ENCODE measurements around the gene TATDN2.
A peak's percentile ranks its signal among the peaks of the same experiment; 100 is the strongest.

Gene TATDN2

DNA sequence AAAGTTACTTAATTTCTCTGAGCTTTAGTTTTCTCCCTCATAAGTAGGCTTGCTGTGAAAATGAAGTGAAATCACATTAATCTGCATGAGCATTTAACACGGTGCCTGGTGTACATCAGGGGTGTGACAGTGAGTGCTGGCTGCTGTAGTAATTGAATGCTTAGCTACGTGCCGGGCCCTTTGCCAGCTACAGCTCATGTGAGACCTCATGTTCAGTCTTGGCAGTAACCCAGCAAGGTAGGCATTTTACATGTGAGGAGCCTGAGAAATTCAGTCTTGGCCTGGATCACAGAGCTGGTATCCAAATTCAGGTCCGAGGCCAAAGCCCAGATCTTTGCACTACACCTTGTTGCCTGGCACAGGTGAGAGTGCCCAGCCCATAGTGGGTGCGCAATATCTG is 35.4 kb downstream of the TATDN2 start:
- no peak overlapping the region for H3K27ac ChIP-seq (ENCODE audit: low read length)

DNA sequence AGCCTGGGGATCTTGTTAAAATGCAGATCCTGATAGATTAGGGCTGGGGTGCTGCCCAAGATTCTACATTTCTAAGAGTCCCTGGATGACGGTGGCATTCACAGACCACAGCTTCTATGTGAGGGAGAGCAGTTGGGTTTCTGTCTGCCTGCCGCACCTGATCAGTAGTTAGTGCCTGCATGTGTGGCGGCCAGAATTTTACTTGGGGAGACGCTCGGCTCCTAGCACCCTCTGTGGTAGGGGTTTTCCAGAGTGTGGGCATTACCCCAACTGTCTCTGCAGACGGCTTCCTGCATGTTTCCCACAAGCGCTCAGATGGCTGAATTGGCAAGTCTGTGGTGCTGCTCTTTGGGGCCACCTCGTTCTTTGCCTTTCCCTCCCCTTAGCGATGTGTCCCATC is 36.2 kb downstream of the TATDN2 start:
- Histone ChIP-seq H3K27me3 (ENCODE audit: control insufficient read depth in 1 of 2, insufficient read depth in 2 of 2, low read length in 2 of 2) (no peaks in the 10 kb centered on the region), H3K27ac (ENCODE audit: low read length) (no peak overlapping the region), H3K4me3 (ENCODE audit: low read length in 2 of 2) (no peak overlapping the region), H3K4me1 (ENCODE audit: control insufficient read depth, insufficient read depth, low read length) (peaks cover 5% of the 10 kb centered on the region), H3K9me3 (ENCODE audit: control insufficient read depth in 2 of 2, low read length in 2 of 2) (no peaks in the 10 kb centered on the region), H3K36me3 (ENCODE audit: control insufficient read depth in 2 of 2, insufficient read depth in 2 of 2, low read length in 2 of 2) (peaks cover 25 to 38% of the 10 kb centered on the region in 2 donors), H3K9ac (ENCODE audit: low read length in 2 of 2) (no peak overlapping the region)

More for the DNA sequence above, 35.4 kb downstream of the TATDN2 start:
- Histone ChIP-seq H3K4me1 (ENCODE audit: control insufficient read depth, insufficient read depth, low read length) (peaks cover 5% of the 10 kb centered on the region), H3K4me3 (ENCODE audit: low read length in 2 of 2) (no peak overlapping the region), H3K36me3 (ENCODE audit: control insufficient read depth in 2 of 2, insufficient read depth in 2 of 2, low read length in 2 of 2) (peaks cover 31 to 38% of the 10 kb centered on the region in 2 donors), H3K9me3 (ENCODE audit: control insufficient read depth in 2 of 2, low read length in 2 of 2) (no peaks in the 10 kb centered on the region), H3K9ac (ENCODE audit: low read length in 2 of 2) (peak overlapping the region in 1 of 2 donors; percentile 36), H3K27me3 (ENCODE audit: control insufficient read depth in 1 of 2, insufficient read depth in 2 of 2, low read length in 2 of 2) (no peaks in the 10 kb centered on the region)

- Histone ChIP-seq H3K36me3 (ENCODE audit: control insufficient read depth in 2 of 2, insufficient read depth in 2 of 2, low read length in 2 of 2) (peaks cover 21 to 35% of the 10 kb centered on the region in 2 donors), H3K9ac (ENCODE audit: low read length in 2 of 2) (no peak overlapping the region), H3K4me1 (ENCODE audit: control insufficient read depth, insufficient read depth, low read length) (peaks cover 5% of the 10 kb centered on the region), H3K9me3 (ENCODE audit: control insufficient read depth in 2 of 2, low read length in 2 of 2) (no peaks in the 10 kb centered on the region), H3K27me3 (ENCODE audit: control insufficient read depth in 1 of 2, insufficient read depth in 2 of 2, low read length in 2 of 2) (no peaks in the 10 kb centered on the region), H3K27ac (ENCODE audit: low read length) (no peak overlapping the region), H3K4me3 (ENCODE audit: low read length in 2 of 2) (no peak overlapping the region)
These were observed 37.2 kb downstream of the TATDN2 start for GRCh38 chr3:10285272-10286132.

DNA sequence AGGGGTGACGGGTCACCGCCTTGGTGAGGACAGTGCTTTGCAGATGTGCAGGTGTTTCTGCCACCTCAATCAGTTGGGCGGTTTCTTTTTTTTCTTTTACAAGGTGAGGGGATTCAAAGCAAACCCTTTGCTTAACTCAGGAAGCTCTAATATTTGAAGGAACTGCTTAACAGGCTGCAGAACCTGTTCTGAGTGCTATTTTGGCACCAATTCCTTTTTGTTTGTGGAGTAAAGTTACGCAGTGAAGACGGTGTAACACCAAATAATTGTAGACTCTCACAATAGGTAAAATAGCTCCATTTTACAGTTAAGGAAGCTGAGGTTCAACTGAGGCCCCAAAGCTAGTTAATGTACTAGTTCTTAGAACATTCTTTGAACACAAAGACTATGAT is 37.9 kb downstream of the TATDN2 start:
- H3K27me3 ChIP-seq (ENCODE audit: control insufficient read depth in 1 of 2, insufficient read depth in 2 of 2, low read length in 2 of 2) = no peaks in the 10 kb centered on the region
- no peak overlapping the region for H3K27ac ChIP-seq (ENCODE audit: low read length)
- H3K9me3 ChIP-seq (ENCODE audit: control insufficient read depth in 2 of 2, low read length in 2 of 2) = no peaks in the 10 kb centered on the region
- no peak overlapping the region for H3K9ac ChIP-seq (ENCODE audit: low read length in 2 of 2)
- H3K4me1 ChIP-seq (ENCODE audit: control insufficient read depth, insufficient read depth, low read length) = peaks cover 5% of the 10 kb centered on the region
- peaks cover 16 to 33% of the 10 kb centered on the region in 2 donors for H3K36me3 ChIP-seq (ENCODE audit: control insufficient read depth in 2 of 2, insufficient read depth in 2 of 2, low read length in 2 of 2)
- no peak overlapping the region for H3K4me3 ChIP-seq (ENCODE audit: low read length in 2 of 2)

GRCh38 chr3:10286596-10287295 is 38.5 kb downstream of the TATDN2 start:
- no peaks in the 10 kb centered on the region for H3K9me3 ChIP-seq (ENCODE audit: control insufficient read depth in 2 of 2, low read length in 2 of 2)
- H3K9ac ChIP-seq (ENCODE audit: low read length in 2 of 2) = no peak overlapping the region
- H3K4me1 ChIP-seq (ENCODE audit: control insufficient read depth, insufficient read depth, low read length) = peaks cover 5% of the 10 kb centered on the region
- peaks cover 16 to 33% of the 10 kb centered on the region in 2 donors for H3K36me3 ChIP-seq (ENCODE audit: control insufficient read depth in 2 of 2, insufficient read depth in 2 of 2, low read length in 2 of 2)
- no peak overlapping the region for H3K4me3 ChIP-seq (ENCODE audit: low read length in 2 of 2)
- no peak overlapping the region for H3K27ac ChIP-seq (ENCODE audit: low read length)
- no peaks in the 10 kb centered on the region for H3K27me3 ChIP-seq (ENCODE audit: control insufficient read depth in 1 of 2, insufficient read depth in 2 of 2, low read length in 2 of 2)

- Histone ChIP-seq H3K4me3 (ENCODE audit: low read length in 2 of 2) (no peak overlapping the region), H3K9ac (ENCODE audit: low read length in 2 of 2) (no peak overlapping the region), H3K27ac (ENCODE audit: low read length) (no peak overlapping the region), H3K4me1 (ENCODE audit: control insufficient read depth, insufficient read depth, low read length) (peaks cover 5% of the 10 kb centered on the region), H3K27me3 (ENCODE audit: control insufficient read depth in 1 of 2, insufficient read depth in 2 of 2, low read length in 2 of 2) (no peaks in the 10 kb centered on the region), H3K9me3 (ENCODE audit: control insufficient read depth in 2 of 2, low read length in 2 of 2) (no peaks in the 10 kb centered on the region), H3K36me3 (ENCODE audit: control insufficient read depth in 2 of 2, insufficient read depth in 2 of 2, low read length in 2 of 2) (peaks cover 15 to 34% of the 10 kb centered on the region in 2 donors)
These were observed 39.8 kb downstream of the TATDN2 start for GRCh38 chr3:10287936-10288574.

- Histone ChIP-seq H3K27ac (ENCODE audit: low read length) (no peak overlapping the region), H3K9ac (ENCODE audit: low read length in 2 of 2) (no peak overlapping the region), H3K36me3 (ENCODE audit: control insufficient read depth in 2 of 2, insufficient read depth in 2 of 2, low read length in 2 of 2) (peaks cover 13 to 31% of the 10 kb centered on the region in 2 donors), H3K4me3 (ENCODE audit: low read length in 2 of 2) (no peak overlapping the region), H3K4me1 (ENCODE audit: control insufficient read depth, insufficient read depth, low read length) (peaks cover 3% of the 10 kb centered on the region), H3K9me3 (ENCODE audit: control insufficient read depth in 2 of 2, low read length in 2 of 2) (no peaks in the 10 kb centered on the region), H3K27me3 (ENCODE audit: control insufficient read depth in 1 of 2, insufficient read depth in 2 of 2, low read length in 2 of 2) (no peaks in the 10 kb centered on the region)
These were observed 40.3 kb downstream of the TATDN2 start for GRCh38 chr3:10288575-10288960.

- H3K27me3 ChIP-seq (ENCODE audit: control insufficient read depth in 1 of 2, insufficient read depth in 2 of 2, low read length in 2 of 2) = no peaks in the 10 kb centered on the region
- H3K4me1 ChIP-seq (ENCODE audit: control insufficient read depth, insufficient read depth, low read length) = no peaks in the 10 kb centered on the region
- peaks cover 16 to 33% of the 10 kb centered on the region in 2 donors for H3K36me3 ChIP-seq (ENCODE audit: control insufficient read depth in 2 of 2, insufficient read depth in 2 of 2, low read length in 2 of 2)
- no peak overlapping the region for H3K9ac ChIP-seq (ENCODE audit: low read length in 2 of 2)
- H3K9me3 ChIP-seq (ENCODE audit: control insufficient read depth in 2 of 2, low read length in 2 of 2) = no peaks in the 10 kb centered on the region
- no peak overlapping the region for H3K4me3 ChIP-seq (ENCODE audit: low read length in 2 of 2)
- H3K27ac ChIP-seq (ENCODE audit: low read length) = no peak overlapping the region
These were observed 40.8 kb downstream of the TATDN2 start for GRCh38 chr3:10289077-10289476.

DNA sequence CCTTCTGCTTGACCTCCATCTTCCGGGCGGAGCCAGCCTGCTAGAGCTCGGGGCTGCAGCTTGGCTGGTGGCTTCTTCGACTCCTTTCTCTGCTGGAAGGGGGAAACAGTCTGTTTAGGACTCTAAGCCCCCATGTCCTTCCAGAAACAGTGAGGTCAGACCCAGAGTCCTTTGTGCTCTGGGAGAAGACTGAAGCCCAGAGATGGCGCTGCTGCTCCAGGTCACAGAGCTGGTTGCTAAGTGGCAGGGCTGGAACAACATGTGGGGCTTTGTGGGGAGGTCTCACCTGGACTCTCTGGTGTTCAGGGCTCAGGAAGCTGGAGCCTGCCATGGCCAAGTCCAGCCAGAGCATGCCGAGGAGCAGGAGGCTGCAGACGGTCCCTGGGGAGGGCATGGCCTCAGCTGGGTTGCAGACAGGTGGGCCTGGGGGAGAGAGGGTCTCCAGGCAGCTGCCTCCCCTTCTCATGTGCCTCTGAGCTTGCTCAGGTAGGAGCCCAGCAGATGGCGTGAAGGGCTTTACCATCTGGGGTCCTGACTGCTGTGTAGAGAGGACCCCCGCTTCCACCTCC is 41.6 kb downstream of the TATDN2 start:
- Histone ChIP-seq H3K9me3 (ENCODE audit: control insufficient read depth in 2 of 2, low read length in 2 of 2) (no peaks in the 10 kb centered on the region), H3K4me1 (ENCODE audit: control insufficient read depth, insufficient read depth, low read length) (no peaks in the 10 kb centered on the region), H3K27me3 (ENCODE audit: control insufficient read depth in 1 of 2, insufficient read depth in 2 of 2, low read length in 2 of 2) (no peaks in the 10 kb centered on the region), H3K27ac (ENCODE audit: low read length) (no peak overlapping the region), H3K36me3 (ENCODE audit: control insufficient read depth in 2 of 2, insufficient read depth in 2 of 2, low read length in 2 of 2) (peaks cover 14 to 32% of the 10 kb centered on the region in 2 donors), H3K4me3 (ENCODE audit: low read length in 2 of 2) (no peak overlapping the region), H3K9ac (ENCODE audit: low read length in 2 of 2) (no peak overlapping the region)

DNA sequence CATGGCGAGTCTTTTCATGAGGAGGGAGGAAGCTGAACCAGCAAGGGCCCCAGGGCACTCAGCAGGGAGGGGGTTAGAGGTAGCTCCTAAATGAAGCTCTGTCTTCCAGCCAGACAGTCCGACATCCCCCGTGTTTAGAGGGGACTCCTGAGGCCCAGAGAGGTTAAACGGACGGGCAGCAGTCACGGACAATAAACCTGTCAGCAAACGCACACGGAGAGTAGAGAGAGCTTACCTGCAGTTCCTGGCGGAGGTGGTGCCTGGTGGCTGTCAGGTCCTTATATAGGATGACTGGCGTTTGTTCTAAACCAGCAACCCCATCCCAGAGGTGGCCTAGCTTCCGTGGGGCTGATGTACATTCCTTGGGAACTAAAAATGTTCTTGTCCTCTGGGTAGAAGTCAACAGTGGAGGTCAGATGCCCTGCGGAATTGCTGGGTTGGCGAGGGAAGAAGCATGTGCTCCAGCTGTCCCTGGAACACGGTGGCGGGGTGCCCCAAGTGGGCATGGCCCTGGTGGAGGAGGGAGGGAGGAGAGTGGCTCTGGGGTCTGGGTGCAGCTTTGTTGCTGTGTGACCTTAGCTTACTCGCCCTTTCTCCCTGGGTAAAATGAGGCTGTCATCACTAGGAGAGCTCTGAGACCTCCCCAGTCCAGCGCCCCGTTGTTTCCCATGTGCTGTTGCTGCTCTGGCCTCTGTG is 42.4 kb downstream of the TATDN2 start:
- no peaks in the 10 kb centered on the region for H3K4me1 ChIP-seq (ENCODE audit: control insufficient read depth, insufficient read depth, low read length)
- H3K9ac ChIP-seq (ENCODE audit: low read length in 2 of 2) = no peak overlapping the region
- no peak overlapping the region for H3K27ac ChIP-seq (ENCODE audit: low read length)
- no peaks in the 10 kb centered on the region for H3K9me3 ChIP-seq (ENCODE audit: control insufficient read depth in 2 of 2, low read length in 2 of 2)
- peaks cover 14 to 29% of the 10 kb centered on the region in 2 donors for H3K36me3 ChIP-seq (ENCODE audit: control insufficient read depth in 2 of 2, insufficient read depth in 2 of 2, low read length in 2 of 2)
- H3K4me3 ChIP-seq (ENCODE audit: low read length in 2 of 2) = no peak overlapping the region
- no peaks in the 10 kb centered on the region for H3K27me3 ChIP-seq (ENCODE audit: control insufficient read depth in 1 of 2, insufficient read depth in 2 of 2, low read length in 2 of 2)

All from stomach smooth muscle (tissue), 2 donors.